ENCODE data around the gene DMRT1.
"Not testable (repeated sequence)": the region's sequence is repeated elsewhere in the genome, so short reads cannot be mapped to it uniquely, and the experiment has no call there.

The DMRT1 gene

DNA sequence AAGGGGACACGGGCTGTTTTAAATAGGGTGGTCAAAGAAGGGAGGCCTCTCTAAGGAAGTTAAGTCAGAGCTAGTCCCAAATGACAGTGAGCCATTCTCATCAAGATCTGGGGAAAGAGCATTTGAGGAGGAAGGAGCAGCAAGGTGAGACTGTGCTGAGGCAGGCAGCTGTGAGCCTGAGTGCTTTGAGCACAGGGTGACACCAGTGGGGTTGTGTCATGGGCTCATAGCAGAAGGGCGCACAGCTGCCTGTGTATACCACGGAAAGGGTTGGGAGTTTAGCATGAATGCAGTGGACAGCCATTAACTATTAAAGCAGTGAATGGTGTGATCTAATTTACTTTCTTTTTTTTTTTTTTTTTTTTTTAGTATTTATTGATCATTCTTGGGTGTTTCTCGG is 19.2 kb downstream of the DMRT1 start:
- DNase-seq = no peak

GRCh38 chr9:861525-861924 is 20.0 kb downstream of the DMRT1 start:
- DNase-seq = not testable (repeated sequence)

- DNase-seq = no peak
Measured at GRCh38 chr9:875119-875962, 33.8 kb downstream of the DMRT1 start.

GRCh38 chr9:876425-876824 is 34.9 kb downstream of the DMRT1 start:
- DNase-seq = no peak

DNA sequence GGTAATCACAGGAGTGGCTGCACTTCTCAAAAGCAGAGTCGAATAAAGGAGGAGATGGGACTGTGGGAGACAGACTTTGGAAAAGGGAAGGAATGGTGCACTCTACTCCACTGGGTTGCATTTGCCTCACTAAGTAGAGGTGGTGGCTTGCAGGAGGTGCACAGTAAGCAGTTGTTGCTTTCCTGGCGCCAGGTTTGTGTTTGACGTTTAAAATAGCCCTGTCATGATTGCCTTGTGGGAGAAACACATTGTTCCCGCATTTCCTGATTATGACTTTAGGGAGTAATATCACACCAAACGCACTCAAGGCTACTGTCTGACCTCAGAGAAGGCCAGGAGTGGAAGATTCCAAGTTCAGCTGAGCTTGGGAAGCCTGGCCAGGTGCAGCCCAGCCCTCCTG is 36.7 kb downstream of the DMRT1 start:
- DNase-seq = no peak

GRCh38 chr9:880725-881124 is 39.2 kb downstream of the DMRT1 start:
- DNase-seq = no peak

DNA sequence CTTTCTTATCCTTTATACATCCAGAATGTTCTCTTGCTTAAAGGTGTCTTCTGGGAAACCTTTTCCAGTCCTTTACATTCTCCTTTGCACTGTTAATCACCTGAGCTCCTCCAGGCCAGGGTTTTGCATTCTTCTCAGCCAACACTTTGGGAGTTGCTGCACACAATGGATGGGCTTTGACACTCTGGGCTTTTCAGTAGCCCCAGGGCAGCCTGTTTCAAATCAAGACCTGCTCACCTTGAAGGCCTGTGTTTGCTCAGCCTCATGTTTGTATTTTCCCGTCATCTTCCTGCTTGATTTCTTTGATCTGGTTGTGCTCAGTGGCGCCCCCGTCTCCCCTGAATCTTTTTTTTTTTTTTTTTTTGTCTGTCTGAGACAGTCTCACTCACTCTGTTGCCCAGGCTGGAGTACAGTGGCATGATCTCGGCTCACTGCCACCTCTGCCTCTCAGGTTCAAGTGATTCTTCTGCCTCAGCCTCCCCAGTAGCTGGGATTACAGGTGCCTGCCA is 41.0 kb downstream of the DMRT1 start:
- no peak for DNase-seq

DNA sequence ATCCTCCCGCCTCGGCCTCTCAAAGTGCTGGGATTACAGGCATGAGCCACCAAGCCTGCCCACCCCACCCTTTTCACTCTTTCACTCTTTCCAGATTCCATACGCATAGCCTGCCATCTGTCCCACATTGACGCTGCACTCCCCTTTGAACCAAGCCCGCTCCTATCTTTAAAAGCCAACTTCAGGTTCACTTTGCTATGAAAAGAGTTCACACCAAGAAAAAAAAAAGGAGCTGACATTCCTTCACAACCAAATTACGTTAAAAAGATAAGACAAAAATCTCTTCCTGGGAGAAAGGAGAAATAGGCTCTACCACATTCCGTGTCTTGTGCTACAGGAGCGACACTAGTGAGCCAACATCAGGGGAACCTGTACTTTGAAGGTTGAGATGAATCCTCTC is 41.5 kb downstream of the DMRT1 start:
- no peak for DNase-seq

DNA sequence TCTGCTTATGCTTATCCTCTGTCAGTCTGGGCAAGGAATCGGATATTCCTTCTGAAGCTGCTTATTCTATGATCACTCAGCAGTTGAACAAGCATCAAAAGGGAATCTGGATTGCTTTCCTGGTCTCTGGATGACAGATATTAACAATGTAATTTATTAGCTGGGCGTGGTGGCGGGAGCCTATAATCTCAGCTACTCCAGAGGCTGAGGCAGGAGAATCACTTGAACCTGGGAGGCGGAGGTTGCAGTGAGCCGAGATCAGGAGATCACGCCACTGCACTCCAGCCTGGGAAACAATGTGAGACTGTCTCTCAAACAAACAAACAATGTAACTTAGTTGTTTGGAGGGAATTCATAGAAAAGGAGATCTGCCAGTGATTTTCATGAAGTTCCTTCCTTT is 45.4 kb downstream of the DMRT1 start:
- DNase-seq = no peak

GRCh38 chr9:892123-892522 is 50.6 kb downstream of the DMRT1 start:
- DNase-seq = no peak

GRCh38 chr9:893115-893514 is 51.6 kb downstream of the DMRT1 start:
- no peak for DNase-seq

- peak; percentile 37 for DNase-seq
Measured at GRCh38 chr9:893843-894420, 52.4 kb downstream of the DMRT1 start.

GRCh38 chr9:899440-900184 is 58.1 kb downstream of the DMRT1 start:
- no peak for DNase-seq

GRCh38 chr9:903886-904285 is 62.4 kb downstream of the DMRT1 start:
- DNase-seq = no peak

- DNase-seq = no peak
Measured at GRCh38 chr9:905906-906305, 64.4 kb downstream of the DMRT1 start.

DNA sequence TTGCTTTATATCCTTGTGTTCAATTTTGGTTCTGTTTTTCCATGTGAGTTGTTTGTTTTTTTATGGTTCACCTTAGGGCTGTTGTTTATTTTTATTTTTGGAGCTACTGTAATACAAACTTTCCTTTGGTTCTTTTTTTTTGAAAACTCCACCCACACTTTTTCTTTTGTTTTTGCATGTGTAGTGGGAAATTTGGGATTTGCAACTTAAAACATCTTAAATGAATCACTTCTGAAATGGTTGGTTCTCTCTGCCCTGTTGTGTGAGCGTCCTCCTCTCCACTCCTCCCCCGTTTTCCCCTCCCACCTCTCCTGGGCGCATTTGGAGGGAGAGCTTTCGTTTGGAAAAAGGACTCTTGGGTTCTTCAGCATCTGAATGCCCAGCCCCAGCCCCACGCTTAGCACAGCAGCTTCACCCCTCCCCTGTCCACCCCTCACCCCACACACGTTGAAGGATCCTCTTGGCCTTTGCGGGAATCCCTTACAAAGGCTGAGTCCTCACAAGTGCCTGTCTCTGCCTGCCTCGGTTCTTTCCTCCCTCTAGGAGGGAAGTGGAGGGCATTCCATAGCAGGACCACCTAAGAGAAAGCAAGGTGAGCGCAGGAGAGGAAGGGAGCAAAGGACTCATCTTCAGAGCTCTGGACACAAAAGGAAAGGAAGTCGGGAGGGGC is 67.2 kb downstream of the DMRT1 start:
- DNase-seq = no peak

DNA sequence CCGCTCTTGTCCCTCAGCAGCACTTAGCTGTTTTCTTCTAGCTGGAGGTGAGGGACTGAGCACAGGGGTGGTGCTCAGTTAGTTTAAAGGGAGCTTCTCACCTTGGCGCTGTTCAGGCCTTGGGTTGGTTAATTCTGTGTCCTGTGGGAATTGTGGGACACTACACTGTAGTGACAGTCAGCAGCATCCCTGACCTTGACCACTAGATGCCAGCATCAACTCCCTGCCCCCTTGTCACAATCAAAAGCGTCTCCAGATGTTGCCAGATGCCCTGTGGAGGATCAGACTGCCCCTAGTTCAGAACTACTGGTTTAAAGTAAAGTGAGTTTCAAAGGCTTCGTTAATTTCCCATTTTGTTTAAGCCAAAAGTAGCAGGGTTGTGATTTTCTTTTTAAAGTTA is 69.5 kb downstream of the DMRT1 start:
- DNase-seq = no peak

- no peak for DNase-seq
Measured at GRCh38 chr9:912776-913175, 71.3 kb downstream of the DMRT1 start.

DNA sequence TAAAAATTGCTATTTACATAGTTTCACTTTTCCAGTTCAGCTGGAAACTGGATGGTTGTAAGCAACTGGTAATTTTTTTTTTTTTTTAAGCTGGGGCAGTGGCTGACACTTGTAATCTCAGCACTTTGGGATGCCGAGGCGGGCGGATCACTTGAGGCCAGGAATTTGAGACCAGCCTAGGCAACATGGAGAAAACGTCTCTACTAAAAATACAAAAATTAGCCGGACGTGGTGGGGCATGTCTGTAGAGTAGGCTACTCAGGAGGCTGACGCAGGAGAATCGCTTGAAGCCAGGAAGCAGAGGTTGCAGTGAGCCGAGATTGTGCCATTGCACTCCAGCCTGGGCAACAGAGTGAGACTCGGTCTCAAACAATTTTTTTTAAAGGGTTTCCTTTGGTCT is 72.0 kb downstream of the DMRT1 start:
- not testable (repeated sequence) for DNase-seq

- DNase-seq = no peak
Measured at GRCh38 chr9:917730-918129, 76.2 kb downstream of the DMRT1 start.

GRCh38 chr9:920927-921326 is 79.4 kb downstream of the DMRT1 start:
- no peak for DNase-seq

GRCh38 chr9:922171-922570 is 80.7 kb downstream of the DMRT1 start:
- no peak for DNase-seq

- DNase-seq = no peak
Measured at GRCh38 chr9:922731-923130, 81.2 kb downstream of the DMRT1 start.
